Measurements from ENCODE around the gene CPED1. TPM values are rescaled to one million over a fixed set of nuclear protein-coding genes. Genes with fewer than 3 reads are reported as not detected.
A peak's percentile ranks its signal among the peaks of the same experiment; 100 is the strongest.

CPED1 gene
- total RNA-seq, 1 donor from 2014 or later: not detected

GRCh38 chr7:121076350-121077164, 88.0 kb downstream of the CPED1 start:
- no peak for DNase-seq (ENCODE audit: low spot score)
- peaks cover 12% of the 10 kb centered on the region for H3K4me1 Mint-ChIP-seq
- no peak overlapping the region for H3K27ac Mint-ChIP-seq
- Histone ChIP-seq H3K4me3 (no peak overlapping the region), H3K79me2 (ENCODE audit: low read depth) (no peaks in the 10 kb centered on the region), H3K9ac (no peak overlapping the region), H3K4me2 (no peak overlapping the region), H2AFZ (replicated peaks) (peak overlapping the region; percentile 2), H3K27me3 (no peaks in the 10 kb centered on the region), H3F3A (ENCODE audit: low read depth) (peaks cover 7% of the 10 kb centered on the region), H3K27ac (no peak overlapping the region), H3K9me3 (ENCODE audit: low read depth) (no peaks in the 10 kb centered on the region), H3K4me1 (no peaks in the 10 kb centered on the region), H4K20me1 (ENCODE audit: low read depth) (no peaks in the 10 kb centered on the region), H3K36me3 (no peaks in the 10 kb centered on the region)
- H3K36me3 Mint-ChIP-seq: no peaks in the 10 kb centered on the region
- H3K4me3 Mint-ChIP-seq: no peak overlapping the region
- TF ChIP-seq EZH2 (IDR thresholded peaks at IDR 0.05) (no peak), CTCF (IDR thresholded peaks at IDR 0.05) (no peak), EZH2phosphoT487 (IDR thresholded peaks at IDR 0.05) (no peak)
- H3K9me3 Mint-ChIP-seq: no peaks in the 10 kb centered on the region
- H3K27me3 Mint-ChIP-seq (ENCODE audit: insufficient read depth, low read depth): peaks cover 2% of the 10 kb centered on the region

- H3K9me3 Mint-ChIP-seq: no peaks in the 10 kb centered on the region
- Histone ChIP-seq H3K9ac (no peak overlapping the region), H4K20me1 (ENCODE audit: low read depth) (no peaks in the 10 kb centered on the region), H3K4me3 (no peak overlapping the region), H3K79me2 (ENCODE audit: low read depth) (no peaks in the 10 kb centered on the region), H3K27me3 (no peaks in the 10 kb centered on the region), H3K4me1 (no peaks in the 10 kb centered on the region), H3F3A (ENCODE audit: low read depth) (peaks cover 7% of the 10 kb centered on the region), H3K9me3 (ENCODE audit: low read depth) (no peaks in the 10 kb centered on the region), H2AFZ (replicated peaks) (no peak overlapping the region), H3K4me2 (no peak overlapping the region), H3K36me3 (no peaks in the 10 kb centered on the region), H3K27ac (no peak overlapping the region)
- peaks cover 2% of the 10 kb centered on the region for H3K27me3 Mint-ChIP-seq (ENCODE audit: insufficient read depth, low read depth)
- no peak overlapping the region for H3K27ac Mint-ChIP-seq
- no peak for TF ChIP-seq EZH2 (IDR thresholded peaks at IDR 0.05)
- no peak for TF ChIP-seq CTCF (IDR thresholded peaks at IDR 0.05)
- TF ChIP-seq EZH2phosphoT487 (IDR thresholded peaks at IDR 0.05): no peak
- H3K36me3 Mint-ChIP-seq: no peaks in the 10 kb centered on the region
- H3K4me3 Mint-ChIP-seq: no peak overlapping the region
- DNase-seq (ENCODE audit: low spot score): no peak
- peaks cover 12% of the 10 kb centered on the region for H3K4me1 Mint-ChIP-seq
Observed at GRCh38 chr7:121077165-121077630, 88.7 kb downstream of the CPED1 start.

GRCh38 chr7:121078701-121079227, 90.3 kb downstream of the CPED1 start:
- Mint-ChIP-seq H3K36me3 (no peaks in the 10 kb centered on the region), H3K4me1 (peaks cover 9% of the 10 kb centered on the region), H3K27ac (no peak overlapping the region), H3K27me3 (ENCODE audit: insufficient read depth, low read depth) (peaks cover 2% of the 10 kb centered on the region), H3K9me3 (no peaks in the 10 kb centered on the region), H3K4me3 (no peak overlapping the region)
- H3K4me3 ChIP-seq: no peak overlapping the region
- H4K20me1 ChIP-seq (ENCODE audit: low read depth): no peaks in the 10 kb centered on the region
- H3K9me3 ChIP-seq (ENCODE audit: low read depth): no peaks in the 10 kb centered on the region
- no peak overlapping the region for H2AFZ ChIP-seq (replicated peaks)
- DNase-seq (ENCODE audit: low spot score): no peak
- no peak overlapping the region for H3K4me2 ChIP-seq
- no peaks in the 10 kb centered on the region for H3K4me1 ChIP-seq
- H3K27me3 ChIP-seq: no peaks in the 10 kb centered on the region
- no peak for TF ChIP-seq EZH2 (IDR thresholded peaks at IDR 0.05)
- TF ChIP-seq EZH2phosphoT487 (IDR thresholded peaks at IDR 0.05): no peak
- no peak for TF ChIP-seq CTCF (IDR thresholded peaks at IDR 0.05)
- H3K9ac ChIP-seq: no peak overlapping the region
- no peaks in the 10 kb centered on the region for H3K79me2 ChIP-seq (ENCODE audit: low read depth)
- no peak overlapping the region for H3K27ac ChIP-seq
- H3F3A ChIP-seq (ENCODE audit: low read depth): peaks cover 5% of the 10 kb centered on the region
- H3K36me3 ChIP-seq: no peaks in the 10 kb centered on the region
